ENCODE data around the gene MCC.

MCC gene

GRCh38 chr5:113319256-113320053 lies 168.8 kb downstream of the MCC start:
- no peak overlapping the region for H2BK5ac ChIP-seq (ENCODE audit: low read depth, low read length, poor library complexity, severe bottlenecking)
- H3K36me3 ChIP-seq (ENCODE audit: control insufficient read depth in 1 of 2, insufficient read depth in 2 of 2, low read depth in 1 of 2, low read length in 2 of 2) = no peaks in the 10 kb centered on the region
- H3K23ac ChIP-seq (ENCODE audit: low read length in 2 of 2) = no peak overlapping the region
- H3K27ac ChIP-seq (ENCODE audit: low read length, poor library complexity, severe bottlenecking) = no peak overlapping the region
- no peak overlapping the region for H4K91ac ChIP-seq (ENCODE audit: low read length)
- H2BK15ac ChIP-seq (ENCODE audit: low read depth, poor library complexity, severe bottlenecking) = no peak overlapping the region
- H3K18ac ChIP-seq (ENCODE audit: low read depth in 1 of 2, low read length in 2 of 2) = no peak overlapping the region
- peak overlapping the region; percentile 83 for H2AK5ac ChIP-seq (ENCODE audit: low read length, severe bottlenecking)
- no peak overlapping the region for H2BK12ac ChIP-seq (ENCODE audit: low read length in 2 of 2)
- no peaks in the 10 kb centered on the region for H3K4me1 ChIP-seq (ENCODE audit: control insufficient read depth, insufficient read depth, low read depth, low read length)
- H3K9ac ChIP-seq (ENCODE audit: low read length) = no peak overlapping the region
- no peak overlapping the region for H3K14ac ChIP-seq (ENCODE audit: low read length in 2 of 2)
- no peak overlapping the region for H2BK120ac ChIP-seq (ENCODE audit: low read depth, low read length)
- H3K4me2 ChIP-seq (ENCODE audit: low read length, poor library complexity, severe bottlenecking) = no peak overlapping the region
- no peak overlapping the region for H3K4me3 ChIP-seq (ENCODE audit: insufficient read depth in 1 of 2, low read depth in 1 of 2, low read length in 2 of 2)
- H3K4ac ChIP-seq (ENCODE audit: low read depth in 1 of 2, low read length in 2 of 2) = no peak overlapping the region
- no peak overlapping the region for H4K8ac ChIP-seq (ENCODE audit: low read length)
- no peaks in the 10 kb centered on the region for H3K79me1 ChIP-seq (replicated peaks; ENCODE audit: low read length, poor library complexity, severe bottlenecking)
- H3K27me3 ChIP-seq (ENCODE audit: control insufficient read depth in 1 of 2, insufficient read depth in 1 of 2, low read length in 2 of 2) = no peaks in the 10 kb centered on the region
- H3K9me3 ChIP-seq (ENCODE audit: control insufficient read depth, low read length) = no peaks in the 10 kb centered on the region
- DNase-seq = no peak
- no peak overlapping the region for H2AFZ ChIP-seq (ENCODE audit: low read depth, low read length)
- 96% methylated on average over 5 of the region's 5 CpGs for WGBS

- Histone ChIP-seq H3K4me1 (ENCODE audit: control insufficient read depth, insufficient read depth, low read depth, low read length) (no peaks in the 10 kb centered on the region), H2BK15ac (ENCODE audit: low read depth, poor library complexity, severe bottlenecking) (no peak overlapping the region), H3K27ac (ENCODE audit: low read length, poor library complexity, severe bottlenecking) (no peak overlapping the region), H3K9ac (ENCODE audit: low read length) (no peak overlapping the region), H2BK12ac (ENCODE audit: low read length in 2 of 2) (no peak overlapping the region), H3K18ac (ENCODE audit: low read depth in 1 of 2, low read length in 2 of 2) (no peak overlapping the region), H3K23ac (ENCODE audit: low read length in 2 of 2) (no peak overlapping the region), H3K9me3 (ENCODE audit: control insufficient read depth, low read length) (no peaks in the 10 kb centered on the region), H4K8ac (ENCODE audit: low read length) (no peak overlapping the region), H3K4ac (ENCODE audit: low read depth in 1 of 2, low read length in 2 of 2) (no peak overlapping the region), H2BK5ac (ENCODE audit: low read depth, low read length, poor library complexity, severe bottlenecking) (no peak overlapping the region), H3K79me1 (replicated peaks; ENCODE audit: low read length, poor library complexity, severe bottlenecking) (no peaks in the 10 kb centered on the region), H2AFZ (ENCODE audit: low read depth, low read length) (no peak overlapping the region), H3K4me3 (ENCODE audit: insufficient read depth in 1 of 2, low read depth in 1 of 2, low read length in 2 of 2) (no peak overlapping the region), H3K14ac (ENCODE audit: low read length in 2 of 2) (no peak overlapping the region), H3K4me2 (ENCODE audit: low read length, poor library complexity, severe bottlenecking) (no peak overlapping the region), H2AK5ac (ENCODE audit: low read length, severe bottlenecking) (no peak overlapping the region), H4K91ac (ENCODE audit: low read length) (no peak overlapping the region), H3K27me3 (ENCODE audit: control insufficient read depth in 1 of 2, insufficient read depth in 1 of 2, low read length in 2 of 2) (no peaks in the 10 kb centered on the region), H2BK120ac (ENCODE audit: low read depth, low read length) (no peak overlapping the region), H3K36me3 (ENCODE audit: control insufficient read depth in 1 of 2, insufficient read depth in 2 of 2, low read depth in 1 of 2, low read length in 2 of 2) (no peaks in the 10 kb centered on the region)
- no peak for DNase-seq
- WGBS = no CpG with 5 or more reads among the region's 2 CpGs
Measured at GRCh38 chr5:113317636-113318035, 170.6 kb downstream of the MCC start.

GRCh38 chr5:113311301-113311700 lies 177.0 kb downstream of the MCC start:
- Histone ChIP-seq H3K27me3 (ENCODE audit: control insufficient read depth in 1 of 2, insufficient read depth in 1 of 2, low read length in 2 of 2) (no peaks in the 10 kb centered on the region), H2BK5ac (ENCODE audit: low read depth, low read length, poor library complexity, severe bottlenecking) (no peak overlapping the region), H2AFZ (ENCODE audit: low read depth, low read length) (no peak overlapping the region), H3K27ac (ENCODE audit: low read length, poor library complexity, severe bottlenecking) (no peak overlapping the region), H3K14ac (ENCODE audit: low read length in 2 of 2) (no peak overlapping the region), H3K79me1 (replicated peaks; ENCODE audit: low read length, poor library complexity, severe bottlenecking) (no peaks in the 10 kb centered on the region), H2AK5ac (ENCODE audit: low read length, severe bottlenecking) (no peak overlapping the region), H3K23ac (ENCODE audit: low read length in 2 of 2) (no peak overlapping the region), H3K4me3 (ENCODE audit: insufficient read depth in 1 of 2, low read depth in 1 of 2, low read length in 2 of 2) (no peak overlapping the region), H3K9me3 (ENCODE audit: control insufficient read depth, low read length) (no peaks in the 10 kb centered on the region), H2BK120ac (ENCODE audit: low read depth, low read length) (no peak overlapping the region), H4K91ac (ENCODE audit: low read length) (no peak overlapping the region), H3K36me3 (ENCODE audit: control insufficient read depth in 1 of 2, insufficient read depth in 2 of 2, low read depth in 1 of 2, low read length in 2 of 2) (no peaks in the 10 kb centered on the region), H3K18ac (ENCODE audit: low read depth in 1 of 2, low read length in 2 of 2) (no peak overlapping the region), H3K4me2 (ENCODE audit: low read length, poor library complexity, severe bottlenecking) (no peak overlapping the region), H3K9ac (ENCODE audit: low read length) (no peak overlapping the region), H2BK12ac (ENCODE audit: low read length in 2 of 2) (no peak overlapping the region), H3K4ac (ENCODE audit: low read depth in 1 of 2, low read length in 2 of 2) (no peak overlapping the region), H3K4me1 (ENCODE audit: control insufficient read depth, insufficient read depth, low read depth, low read length) (no peaks in the 10 kb centered on the region), H2BK15ac (ENCODE audit: low read depth, poor library complexity, severe bottlenecking) (no peak overlapping the region), H4K8ac (ENCODE audit: low read length) (no peak overlapping the region)
- 83% methylated on average over 5 of the region's 5 CpGs for WGBS
- no peak for DNase-seq

GRCh38 chr5:113302120-113302519 lies 186.1 kb downstream of the MCC start:
- Histone ChIP-seq H4K91ac (ENCODE audit: low read length) (no peak overlapping the region), H2BK5ac (ENCODE audit: low read depth, low read length, poor library complexity, severe bottlenecking) (no peak overlapping the region), H2AFZ (ENCODE audit: low read depth, low read length) (no peak overlapping the region), H3K9ac (ENCODE audit: low read length) (no peak overlapping the region), H2BK12ac (ENCODE audit: low read length in 2 of 2) (no peak overlapping the region), H2BK15ac (ENCODE audit: low read depth, poor library complexity, severe bottlenecking) (no peak overlapping the region), H3K4ac (ENCODE audit: low read depth in 1 of 2, low read length in 2 of 2) (no peak overlapping the region), H3K4me3 (ENCODE audit: insufficient read depth in 1 of 2, low read depth in 1 of 2, low read length in 2 of 2) (no peak overlapping the region), H3K14ac (ENCODE audit: low read length in 2 of 2) (no peak overlapping the region), H3K27me3 (ENCODE audit: control insufficient read depth in 1 of 2, insufficient read depth in 1 of 2, low read length in 2 of 2) (no peaks in the 10 kb centered on the region), H3K79me1 (replicated peaks; ENCODE audit: low read length, poor library complexity, severe bottlenecking) (no peaks in the 10 kb centered on the region), H2BK120ac (ENCODE audit: low read depth, low read length) (no peak overlapping the region), H3K18ac (ENCODE audit: low read depth in 1 of 2, low read length in 2 of 2) (no peak overlapping the region), H3K27ac (ENCODE audit: low read length, poor library complexity, severe bottlenecking) (no peak overlapping the region), H3K4me2 (ENCODE audit: low read length, poor library complexity, severe bottlenecking) (no peak overlapping the region), H4K8ac (ENCODE audit: low read length) (no peak overlapping the region), H3K9me3 (ENCODE audit: control insufficient read depth, low read length) (no peaks in the 10 kb centered on the region), H3K36me3 (ENCODE audit: control insufficient read depth in 1 of 2, insufficient read depth in 2 of 2, low read depth in 1 of 2, low read length in 2 of 2) (no peaks in the 10 kb centered on the region), H3K23ac (ENCODE audit: low read length in 2 of 2) (no peak overlapping the region), H3K4me1 (ENCODE audit: control insufficient read depth, insufficient read depth, low read depth, low read length) (no peaks in the 10 kb centered on the region), H2AK5ac (ENCODE audit: low read length, severe bottlenecking) (no peak overlapping the region)
- WGBS = 100% methylated on average over 1 of the region's 2 CpGs
- no peak for DNase-seq
